ENCODE data around the gene CLIC3.

Gene CLIC3, protein sequence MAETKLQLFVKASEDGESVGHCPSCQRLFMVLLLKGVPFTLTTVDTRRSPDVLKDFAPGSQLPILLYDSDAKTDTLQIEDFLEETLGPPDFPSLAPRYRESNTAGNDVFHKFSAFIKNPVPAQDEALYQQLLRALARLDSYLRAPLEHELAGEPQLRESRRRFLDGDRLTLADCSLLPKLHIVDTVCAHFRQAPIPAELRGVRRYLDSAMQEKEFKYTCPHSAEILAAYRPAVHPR

DNA sequence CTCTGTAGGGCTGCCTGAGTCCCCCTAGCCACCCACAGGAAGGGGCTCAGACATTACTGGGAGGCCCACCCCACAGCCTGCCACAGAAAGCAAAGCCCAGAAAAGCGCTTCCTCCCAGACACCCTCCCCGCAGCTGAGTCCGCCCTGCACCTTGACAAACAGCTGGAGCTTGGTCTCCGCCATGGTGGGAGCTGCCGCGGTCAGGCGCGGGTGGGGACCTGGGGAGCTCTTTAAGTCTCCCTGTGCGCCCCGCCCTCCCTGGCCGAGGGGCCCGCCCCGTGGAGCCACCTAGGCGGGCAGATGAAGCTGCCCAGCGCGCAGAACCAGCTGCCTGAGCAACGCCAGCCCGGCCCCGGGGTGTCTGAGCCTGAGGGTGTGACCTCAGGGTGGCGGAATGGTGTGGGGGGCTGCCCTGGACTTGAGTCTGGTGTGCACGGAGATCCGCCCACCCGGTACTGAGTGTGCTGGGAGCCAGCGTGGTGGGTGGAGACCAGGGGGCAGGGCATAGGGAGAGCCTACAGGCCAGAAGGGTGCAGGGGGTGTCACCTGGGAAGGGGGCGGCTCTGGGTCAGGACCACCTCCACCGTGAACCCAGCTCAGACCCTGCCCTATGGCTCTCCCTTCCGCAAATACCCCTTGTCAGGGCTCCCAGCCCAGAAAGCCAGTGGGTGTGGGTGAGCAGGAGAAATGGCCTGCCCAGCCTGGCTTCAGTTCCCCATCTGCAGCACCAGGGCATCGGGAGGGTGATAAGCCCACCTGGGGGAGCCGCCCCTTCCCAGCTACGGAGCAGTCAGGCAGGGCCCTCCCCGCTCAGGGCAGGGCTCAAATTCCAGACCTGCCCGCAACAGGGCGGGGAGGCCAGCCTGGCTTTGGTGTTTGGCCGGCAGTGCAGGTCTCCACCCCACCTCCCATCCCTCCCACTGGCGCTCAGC is at the start of gene CLIC3:
Gene CLIC3, minus strand, starts transcription at position 208 of the 932 bp plus-strand sequence. Its CDS starts 25 bp downstream, at position 183.
- H3K27ac ChIP-seq, result peak within 1 kb of the TSS; percentile 30; the same call in 1 of the 2 replicates
- TF ChIP-seq, protein P1, sequence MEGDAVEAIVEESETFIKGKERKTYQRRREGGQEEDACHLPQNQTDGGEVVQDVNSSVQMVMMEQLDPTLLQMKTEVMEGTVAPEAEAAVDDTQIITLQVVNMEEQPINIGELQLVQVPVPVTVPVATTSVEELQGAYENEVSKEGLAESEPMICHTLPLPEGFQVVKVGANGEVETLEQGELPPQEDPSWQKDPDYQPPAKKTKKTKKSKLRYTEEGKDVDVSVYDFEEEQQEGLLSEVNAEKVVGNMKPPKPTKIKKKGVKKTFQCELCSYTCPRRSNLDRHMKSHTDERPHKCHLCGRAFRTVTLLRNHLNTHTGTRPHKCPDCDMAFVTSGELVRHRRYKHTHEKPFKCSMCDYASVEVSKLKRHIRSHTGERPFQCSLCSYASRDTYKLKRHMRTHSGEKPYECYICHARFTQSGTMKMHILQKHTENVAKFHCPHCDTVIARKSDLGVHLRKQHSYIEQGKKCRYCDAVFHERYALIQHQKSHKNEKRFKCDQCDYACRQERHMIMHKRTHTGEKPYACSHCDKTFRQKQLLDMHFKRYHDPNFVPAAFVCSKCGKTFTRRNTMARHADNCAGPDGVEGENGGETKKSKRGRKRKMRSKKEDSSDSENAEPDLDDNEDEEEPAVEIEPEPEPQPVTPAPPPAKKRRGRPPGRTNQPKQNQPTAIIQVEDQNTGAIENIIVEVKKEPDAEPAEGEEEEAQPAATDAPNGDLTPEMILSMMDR (conservative IDR thresholded peaks at IDR 0.05), result no peak

DNA sequence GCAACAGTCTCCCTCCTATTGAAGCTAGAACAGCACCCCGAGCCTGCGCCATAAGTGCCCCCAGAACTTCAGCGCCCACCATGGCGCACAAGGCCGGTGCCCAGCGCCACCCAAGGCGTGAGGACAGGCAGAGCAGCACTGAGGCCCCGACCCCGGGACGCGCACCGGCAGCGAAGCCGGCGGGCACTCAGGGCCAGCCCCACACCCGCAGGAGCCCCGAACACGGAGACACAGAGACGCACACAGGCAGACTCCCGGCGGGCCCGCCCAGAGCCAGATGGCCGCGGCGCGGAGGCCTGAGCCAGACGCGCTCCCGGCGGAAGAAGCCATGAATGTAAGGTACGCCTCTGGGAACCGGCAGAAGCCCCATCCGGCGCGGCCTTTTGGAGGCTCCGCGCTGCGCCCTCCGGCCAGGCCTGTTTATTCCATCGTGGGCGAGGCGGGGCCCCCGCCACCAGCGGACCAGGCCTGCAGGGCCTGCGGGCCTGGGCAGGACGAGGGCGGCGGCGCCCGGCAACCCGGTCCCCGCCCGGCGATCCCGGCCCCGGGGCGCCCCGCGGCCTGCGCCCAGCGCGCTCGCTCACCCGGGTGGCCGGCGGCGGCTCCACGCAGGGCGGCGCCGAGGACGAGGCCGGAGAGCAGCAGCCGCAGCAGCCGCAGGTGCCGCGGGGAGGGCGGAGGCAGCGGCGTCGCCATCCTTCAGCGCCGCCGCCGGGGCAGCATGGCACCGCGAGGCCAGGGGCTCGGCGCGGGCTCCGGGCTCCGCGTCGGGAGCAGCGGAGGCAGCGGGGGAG is 49.1 kb upstream of the CLIC3 start:
- TF ChIP-seq, protein P1 (conservative IDR thresholded peaks at IDR 0.05), result no peak
- peak overlapping the region; percentile 99 for H3K27ac ChIP-seq

DNA sequence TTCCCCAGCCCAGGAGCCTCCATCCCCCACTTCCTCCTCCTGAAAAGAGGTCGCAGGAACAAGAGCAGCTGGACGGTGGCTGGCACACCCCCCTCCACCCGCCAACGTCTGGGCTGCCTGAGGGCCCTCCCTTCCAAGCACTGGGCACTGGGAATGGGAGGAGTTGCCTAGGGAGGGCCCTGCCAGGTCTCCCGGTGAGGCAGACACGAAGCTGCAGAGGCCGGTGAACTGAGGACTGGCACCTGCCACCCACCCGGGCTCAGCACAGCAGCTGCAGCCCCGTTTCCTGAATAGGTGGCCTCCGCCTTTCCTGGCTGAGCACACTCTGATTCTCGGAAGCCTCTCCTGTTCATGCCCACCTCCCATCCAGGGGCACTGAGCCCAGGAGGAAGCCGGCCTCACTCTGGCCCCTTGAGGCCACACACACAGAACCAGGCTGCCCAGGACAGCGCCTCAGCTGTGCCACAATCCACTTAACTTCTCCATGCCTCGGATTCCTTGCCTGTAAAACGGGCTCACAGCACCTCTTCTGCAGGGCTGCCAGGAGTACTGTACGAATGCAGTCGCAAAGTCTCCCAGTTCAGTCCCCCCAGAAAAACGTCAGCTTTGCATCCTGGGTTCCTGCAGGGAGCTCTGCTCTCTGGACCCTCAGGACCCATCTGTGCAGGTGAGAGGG is 48.3 kb upstream of the CLIC3 start:
- peak overlapping the region; percentile 99 for H3K27ac ChIP-seq
- TF ChIP-seq, protein P1 (conservative IDR thresholded peaks at IDR 0.05), result no peak

DNA sequence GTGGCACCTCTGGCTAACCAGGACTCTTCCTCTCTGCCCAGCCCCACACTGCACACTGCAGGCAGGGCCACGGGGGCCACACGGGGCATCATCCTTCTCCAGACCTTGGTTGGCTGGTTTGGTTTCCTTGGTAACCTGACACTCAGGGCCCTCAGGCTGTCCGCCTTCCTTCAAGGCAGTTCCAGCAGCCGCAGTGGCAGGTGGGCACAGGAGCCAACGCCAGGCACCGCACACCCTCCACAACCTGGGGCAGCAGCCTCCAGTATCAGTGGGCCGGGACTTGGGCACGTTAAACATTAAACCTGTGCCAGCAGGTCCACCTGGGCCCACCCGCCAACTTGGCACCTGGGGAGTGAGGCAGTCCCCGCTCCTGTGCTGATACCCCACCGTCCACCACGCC is 47.7 kb upstream of the CLIC3 start:
- H3K27ac ChIP-seq, result peak overlapping the region; percentile 99

DNA sequence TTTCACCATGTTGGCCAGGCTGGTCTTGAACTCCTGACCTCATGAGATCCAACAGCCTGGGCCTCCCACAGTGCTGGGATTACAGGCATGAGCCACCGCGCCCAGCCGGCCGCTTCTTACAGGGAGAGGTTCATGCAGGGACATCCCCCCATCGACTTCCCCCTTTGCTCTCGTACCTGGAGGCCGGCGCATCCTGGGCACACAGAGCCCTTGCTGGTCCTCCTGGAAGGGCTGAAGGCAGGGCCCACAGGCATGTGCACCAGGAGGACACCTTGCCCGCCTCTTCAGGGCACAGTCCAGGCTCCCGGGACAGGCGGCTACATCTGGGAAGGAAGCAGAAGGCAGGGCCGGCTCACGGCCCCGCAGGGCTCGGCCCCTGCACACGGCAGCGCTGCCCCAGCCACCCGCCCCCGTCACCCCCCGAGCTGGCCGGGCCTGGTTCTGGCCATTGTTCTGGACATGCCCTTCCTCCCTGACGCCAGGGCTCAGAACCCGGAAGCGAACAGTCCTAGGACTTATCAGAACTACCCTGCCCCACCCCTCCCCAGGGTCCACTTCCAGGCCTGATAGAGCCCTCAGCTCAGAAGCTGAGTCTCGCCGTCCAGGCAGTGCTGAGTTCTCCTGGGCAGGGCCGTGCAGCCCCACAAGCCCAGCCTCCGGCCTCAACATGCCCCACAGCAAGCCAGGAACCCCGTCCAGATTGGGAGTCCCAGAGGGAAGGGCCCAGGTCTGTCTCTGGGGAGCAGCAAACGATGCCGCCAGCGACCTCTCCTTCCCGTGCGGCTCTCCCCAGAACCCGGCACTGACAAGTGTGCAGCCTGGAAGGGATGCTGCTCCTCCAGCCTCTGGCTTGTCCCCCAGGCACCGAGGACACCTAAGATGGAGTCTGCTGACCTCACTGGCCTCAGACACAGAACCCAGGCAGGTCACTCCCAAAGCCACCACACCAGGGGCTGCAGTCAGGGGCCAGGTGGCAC is 46.7 kb upstream of the CLIC3 start:
- TF ChIP-seq, protein P1 (conservative IDR thresholded peaks at IDR 0.05), result no peak
- H3K27ac ChIP-seq, result peak overlapping the region; percentile 99

More for the DNA sequence above, 47.7 kb upstream of the CLIC3 start:
- TF ChIP-seq, protein P1 (conservative IDR thresholded peaks at IDR 0.05), result no peak

DNA sequence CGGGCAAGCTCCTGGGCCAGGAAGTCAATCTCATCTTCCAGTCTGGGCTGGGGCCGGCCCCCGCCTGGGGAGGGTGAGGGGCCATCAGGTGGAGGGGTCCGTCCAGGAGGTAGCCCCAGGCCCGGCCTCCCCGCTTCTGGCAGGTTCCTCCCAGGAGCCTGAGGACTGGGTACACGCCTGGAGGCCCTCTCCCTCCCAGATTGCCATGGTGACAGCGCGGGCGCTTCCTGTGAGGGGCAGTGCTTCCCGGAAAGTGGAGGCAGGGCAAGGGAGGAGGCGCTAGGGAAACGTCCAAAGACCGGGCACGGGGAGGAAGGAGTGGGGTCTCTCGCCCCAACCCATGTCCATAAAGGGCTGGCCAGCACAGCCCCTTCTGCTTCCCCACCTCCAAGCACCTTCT is 44.8 kb upstream of the CLIC3 start:
- H3K27ac ChIP-seq, result peak overlapping the region; percentile 11; the same call in 1 of the 2 replicates
- TF ChIP-seq, protein P1 (conservative IDR thresholded peaks at IDR 0.05), result no peak

All from VCaP (cell line).